Stimulated activated CD8-positive, alpha-beta memory T cell treated with anti-CD3 and anti-CD28 coated beads, Interleukin-7, amount 100 ng/mL, for 48 hours (primary cell): ENCODE results near the gene TPX2.
"Not testable (repeated sequence)": the region's sequence is repeated elsewhere in the genome, so short reads cannot be mapped to it uniquely, and the experiment has no call there.

Source experiments
- DNase-seq, 2 donors: peaks; one replicate each; pipeline ENCODE4 v3.0.0-alpha.2; 2020; ENCODE audit warnings: low read depth in 1 of 2; ENCODE audit errors: extremely low read depth in 1 of 2

The TPX2 gene

DNA sequence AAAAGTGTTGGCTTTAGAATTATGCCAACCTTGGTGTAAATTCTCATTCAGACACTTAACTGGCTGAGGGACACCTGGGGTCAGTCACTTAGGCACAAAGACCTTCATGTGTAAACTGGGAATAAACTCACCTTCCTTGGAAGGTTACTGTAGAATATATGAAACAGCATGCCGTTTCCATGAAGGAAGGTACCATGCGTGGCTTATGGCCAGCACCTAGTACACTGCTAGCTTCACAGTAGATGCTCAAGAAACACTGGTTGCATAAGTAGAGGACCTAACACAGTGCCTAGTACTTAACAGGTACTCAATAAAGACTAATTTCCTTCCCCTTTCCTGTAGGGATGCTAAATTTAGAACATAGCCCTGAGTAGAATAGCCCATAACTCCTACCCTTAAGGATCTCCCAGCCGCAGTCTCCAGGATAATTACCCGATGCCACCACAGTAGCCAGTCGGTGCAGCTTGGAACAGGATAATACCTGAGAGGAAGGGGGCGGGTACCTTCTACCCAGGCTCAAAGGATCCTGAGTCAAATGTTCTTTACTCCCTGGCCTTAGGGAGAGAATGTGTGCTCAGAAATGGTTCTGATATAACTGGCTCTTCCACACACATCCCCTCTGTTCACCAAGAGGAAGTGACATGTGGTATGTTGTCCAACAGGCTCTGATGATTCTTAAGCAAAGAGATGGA lies 20.0 kb upstream of the TPX2 start:
- DNase-seq: no peak

DNA sequence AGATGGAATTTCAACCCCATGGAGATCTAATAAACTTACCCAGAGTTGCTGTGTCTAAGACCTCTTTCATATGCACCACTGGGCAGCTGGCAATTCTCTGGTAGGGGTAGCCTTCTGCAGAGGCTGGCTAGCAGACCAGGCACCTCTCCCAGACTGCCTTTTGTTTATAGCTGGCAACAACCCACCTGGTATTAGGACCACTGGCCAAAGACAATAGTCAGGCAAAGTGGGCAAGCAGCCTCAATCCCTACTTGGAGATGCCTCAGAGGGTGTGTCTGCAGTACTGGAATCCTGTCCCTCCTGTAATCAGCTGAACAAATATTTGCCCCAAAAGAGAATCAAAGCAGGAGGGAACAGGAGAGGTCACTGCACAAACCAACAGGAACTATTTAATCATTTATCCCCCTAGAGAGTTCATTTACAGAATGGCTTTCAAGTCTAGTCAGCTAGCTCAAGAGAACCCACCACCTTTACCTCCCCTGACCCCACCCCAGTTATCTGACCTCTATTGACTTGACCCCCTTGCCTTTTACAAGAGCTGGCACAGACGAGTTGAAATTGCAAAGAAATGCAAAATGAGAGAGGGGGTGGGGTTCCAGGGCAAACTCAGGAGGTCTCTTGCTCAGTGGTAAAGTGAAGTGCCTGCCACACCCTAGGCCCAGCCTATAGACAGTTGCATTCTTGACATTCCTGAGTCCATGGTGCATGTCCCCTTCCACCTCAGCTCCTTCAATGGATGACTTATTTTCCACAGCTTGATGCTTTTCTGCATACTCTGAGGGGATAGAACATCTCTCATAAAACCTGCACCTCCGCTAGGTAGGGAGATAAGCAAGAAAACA lies 19.2 kb upstream of the TPX2 start:
- DNase-seq: no peak

DNA sequence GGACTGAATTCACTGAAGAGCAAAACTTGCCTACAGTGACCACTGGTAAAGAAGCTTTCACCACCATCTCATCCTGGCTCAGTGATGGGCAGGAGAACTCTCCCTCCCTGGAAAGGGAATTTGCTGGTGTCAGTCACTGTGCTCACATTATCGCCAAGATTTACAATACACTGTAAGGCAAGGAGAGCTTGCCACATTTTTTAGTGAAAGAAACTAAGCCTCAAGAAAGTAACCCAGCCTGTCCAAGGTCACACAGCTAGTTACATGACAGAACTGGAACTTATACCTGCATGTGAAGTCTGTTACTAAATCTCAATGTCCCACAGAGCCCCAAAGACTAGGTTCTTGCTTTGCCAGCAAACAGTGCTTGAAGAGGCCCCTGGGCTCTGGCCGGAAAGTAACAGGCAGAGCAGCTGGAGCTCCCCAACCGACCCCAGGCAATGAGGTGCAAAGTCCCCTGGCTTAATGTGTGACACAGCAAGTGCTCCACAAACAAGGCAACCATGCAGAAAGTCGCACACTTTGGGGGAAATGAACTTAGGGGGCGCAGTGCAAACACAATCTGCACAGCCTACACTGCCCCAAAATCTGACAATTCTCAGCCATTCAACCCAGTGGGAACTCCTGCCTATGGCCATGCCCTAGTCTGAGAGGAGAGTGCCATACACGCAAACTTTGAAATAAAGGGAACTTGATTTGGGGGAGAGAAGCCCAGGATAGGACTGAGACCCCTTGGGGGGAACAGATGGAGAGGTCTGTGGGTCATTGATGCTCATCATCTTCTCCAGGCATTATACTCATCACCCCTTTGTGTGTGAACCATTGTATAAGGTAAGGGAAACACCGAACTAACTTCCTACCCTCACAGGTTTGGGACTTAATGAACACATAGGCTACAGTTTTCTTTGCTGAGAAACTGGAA lies 18.3 kb upstream of the TPX2 start:
- no peak for DNase-seq

DNA sequence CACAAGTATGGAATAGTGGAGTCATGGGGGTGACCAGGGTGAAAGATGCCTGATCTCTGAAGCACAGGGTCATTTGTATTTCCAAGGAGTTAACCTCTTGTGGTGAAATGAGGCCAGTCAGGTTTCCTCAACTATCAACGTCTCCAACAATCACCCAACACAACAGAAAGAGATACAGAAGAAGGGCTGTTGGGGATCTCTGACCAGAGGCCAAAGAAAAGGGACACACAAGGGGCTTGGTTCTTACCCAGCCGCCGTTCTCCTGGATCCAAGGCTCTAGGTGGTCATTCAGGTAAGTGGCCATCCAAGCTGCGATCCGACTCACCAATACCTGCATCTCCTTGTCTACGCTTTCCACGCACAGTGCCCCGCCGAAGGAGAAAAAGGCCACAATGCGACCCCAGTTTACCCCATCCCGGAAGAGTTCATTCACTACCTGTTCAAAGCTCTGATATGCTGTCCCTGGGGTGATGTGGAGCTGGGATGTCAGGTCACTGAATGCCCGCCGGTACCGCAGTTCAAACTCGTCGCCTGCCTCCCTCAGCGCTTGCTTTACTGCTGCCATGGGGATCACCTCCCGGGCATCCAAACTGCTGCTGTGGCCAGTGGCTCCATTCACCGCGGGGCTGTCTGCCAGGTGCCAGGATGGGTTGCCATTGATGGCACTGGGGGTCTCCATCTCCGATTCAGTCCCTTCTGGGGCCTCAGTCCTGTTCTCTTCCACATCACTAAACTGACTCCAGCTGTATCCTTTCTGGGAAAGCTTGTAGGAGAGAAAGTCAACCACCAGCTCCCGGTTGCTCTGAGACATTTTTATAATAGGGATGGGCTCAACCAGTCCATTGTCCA lies 17.5 kb upstream of the TPX2 start:
- DNase-seq: no peak

DNA sequence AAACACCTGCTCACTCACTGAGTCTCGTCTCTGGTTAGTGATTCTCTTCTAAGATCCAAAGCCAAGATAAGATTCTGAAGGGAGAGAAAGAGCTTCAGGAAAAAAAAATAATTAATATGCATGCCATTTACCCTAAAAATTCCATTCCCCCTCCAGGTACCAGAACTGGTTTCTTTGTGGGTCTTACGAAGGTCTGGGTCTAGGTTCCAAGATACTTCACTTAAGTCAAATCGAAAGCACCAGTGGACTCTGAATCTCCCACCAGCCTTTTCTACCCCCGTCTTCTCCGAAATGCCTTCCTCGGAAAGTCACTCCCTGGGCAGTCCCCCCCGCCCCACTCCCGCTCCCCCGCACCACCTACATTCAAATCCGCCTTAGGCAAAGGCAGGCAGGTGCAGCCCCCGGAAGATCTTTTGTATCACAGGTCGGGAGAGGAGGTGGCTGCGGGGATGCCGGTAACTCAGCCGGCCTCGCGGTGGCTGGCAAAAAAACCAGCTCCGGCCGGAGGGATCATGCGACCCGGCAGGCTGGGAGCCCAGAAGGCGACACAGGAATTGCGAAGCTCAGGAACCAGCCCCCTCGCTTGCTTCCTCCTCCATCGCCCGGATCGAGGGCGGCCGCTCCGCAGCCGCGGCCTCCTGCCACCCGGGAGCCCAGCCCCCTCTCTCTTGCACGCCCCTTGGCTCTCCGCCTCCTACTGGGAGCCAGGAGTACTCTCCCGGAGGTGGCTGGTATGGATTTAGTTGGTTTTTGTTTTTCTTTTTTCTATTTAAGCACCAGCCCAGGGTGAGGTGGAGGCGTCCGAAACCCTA lies 16.6 kb upstream of the TPX2 start, which contains the start of gene BCL2L1:
TSS of gene BCL2L1 (minus strand) at position 612 of the 812 bp plus-strand sequence. CDS start 650 bp downstream, outside the sequence.
- DNase-seq: peak; percentile 69 to 86

DNA sequence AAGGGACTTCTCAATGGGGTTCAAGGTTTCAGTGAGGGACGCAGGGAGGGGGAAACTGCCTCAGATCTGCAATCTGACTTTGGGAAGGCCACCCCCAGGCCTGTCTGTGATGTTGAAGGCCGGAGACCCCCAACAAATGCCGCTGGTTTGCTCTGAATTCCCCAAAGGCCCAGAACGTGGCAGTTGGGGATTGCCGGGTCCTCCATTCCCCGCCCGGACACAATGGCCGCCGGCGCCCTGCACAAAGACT lies 16.1 kb upstream of the TPX2 start:
- DNase-seq: no peak

DNA sequence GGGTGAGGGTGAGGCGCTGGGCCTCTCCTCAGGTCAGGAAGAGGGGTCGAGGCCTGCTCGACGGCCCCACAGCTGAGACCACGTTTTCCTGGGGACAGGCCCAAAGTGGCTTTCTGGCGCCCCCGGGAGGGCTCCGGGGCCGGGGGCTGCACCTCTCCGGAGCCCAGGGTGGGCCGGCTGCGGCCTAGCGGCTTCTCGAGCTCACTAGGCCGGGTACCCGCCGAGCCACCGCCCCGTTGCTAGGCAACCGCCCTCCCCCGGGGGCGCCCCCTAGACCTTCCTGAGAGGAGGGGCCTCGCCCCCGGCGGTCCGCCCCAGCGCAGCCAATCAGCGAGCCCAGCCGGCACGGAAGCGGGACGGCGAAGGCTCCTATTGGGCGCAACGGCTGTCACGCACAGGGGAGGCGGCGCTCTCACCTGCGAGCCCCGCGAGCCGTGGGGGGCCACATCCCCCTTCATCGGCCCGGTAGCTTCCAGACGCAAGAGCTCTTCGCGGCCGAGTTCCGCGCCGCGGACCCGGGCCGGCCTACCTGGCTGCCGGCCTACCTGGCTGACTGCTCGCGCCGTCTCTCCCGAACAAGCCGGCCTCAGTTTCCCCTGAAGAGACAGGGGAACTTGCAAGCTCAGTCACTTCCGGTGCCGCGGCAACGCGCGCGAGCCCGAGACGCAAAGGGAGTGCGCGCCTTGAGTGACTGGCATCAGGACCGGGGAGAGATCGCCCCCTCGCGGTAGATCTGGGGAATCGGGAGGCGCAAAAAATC lies 15.6 kb upstream of the TPX2 start:
- DNase-seq: peak; percentile 97 to 98

DNA sequence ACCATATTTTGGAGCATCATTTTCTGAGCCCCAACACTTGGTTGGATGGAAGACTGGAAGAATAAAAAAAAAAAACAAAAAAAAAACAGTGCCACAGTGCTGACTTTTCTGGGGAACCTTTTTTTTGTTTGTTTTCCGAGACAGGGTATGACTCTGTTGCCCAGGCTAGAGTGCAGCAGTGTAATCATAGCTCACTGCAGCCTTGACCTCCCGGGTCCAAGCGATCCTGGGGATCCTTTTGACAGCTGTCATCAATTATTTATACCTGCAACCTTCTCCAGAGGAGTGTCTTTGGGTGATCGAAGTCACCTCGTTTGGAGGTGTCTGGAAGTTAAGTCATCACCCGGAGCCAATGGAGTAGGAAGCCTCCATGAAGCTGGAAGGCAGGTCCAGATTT lies 7.8 kb upstream of the TPX2 start:
- DNase-seq: no peak

DNA sequence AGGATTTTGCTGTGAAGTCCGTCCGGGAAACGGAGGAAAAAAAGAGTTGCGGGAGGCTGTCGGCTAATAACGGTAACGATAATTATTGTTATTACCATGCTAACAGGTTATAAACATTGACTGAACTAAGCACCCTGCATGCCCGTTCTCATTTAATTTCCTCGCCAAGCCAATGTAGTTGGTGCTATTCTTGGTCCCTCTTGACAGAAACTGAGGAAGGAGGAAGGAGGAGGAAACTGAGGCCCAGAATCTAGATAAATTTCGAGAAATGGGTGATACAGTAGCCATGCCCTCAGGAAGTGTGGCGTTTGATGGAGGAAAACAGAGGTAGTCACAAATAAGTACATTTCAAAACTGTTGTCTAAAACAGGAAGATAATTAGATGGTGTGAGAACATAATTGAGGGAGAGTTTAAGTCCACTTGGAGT lies 474 bp downstream of the TPX2 start:
- DNase-seq: no peak

DNA sequence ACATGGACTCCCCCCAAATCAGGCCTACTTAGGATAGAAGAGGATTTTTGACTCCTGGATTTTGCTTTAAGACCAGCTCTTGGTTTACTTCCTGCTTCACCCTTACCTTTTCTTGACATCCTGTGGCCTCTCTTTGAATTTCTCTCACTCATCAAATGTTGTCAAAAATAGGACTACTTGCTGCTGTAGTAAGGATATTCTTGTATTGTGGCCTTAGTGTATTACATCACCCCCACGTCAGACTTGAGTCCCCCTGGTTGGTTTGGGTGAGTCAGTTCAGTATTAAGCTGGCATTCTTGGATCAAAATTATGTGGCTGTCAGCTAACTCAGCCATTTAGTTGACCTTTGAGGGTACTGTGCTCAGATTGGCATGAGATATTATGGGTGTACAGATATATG lies 1.1 kb downstream of the TPX2 start:
- DNase-seq: no peak

DNA sequence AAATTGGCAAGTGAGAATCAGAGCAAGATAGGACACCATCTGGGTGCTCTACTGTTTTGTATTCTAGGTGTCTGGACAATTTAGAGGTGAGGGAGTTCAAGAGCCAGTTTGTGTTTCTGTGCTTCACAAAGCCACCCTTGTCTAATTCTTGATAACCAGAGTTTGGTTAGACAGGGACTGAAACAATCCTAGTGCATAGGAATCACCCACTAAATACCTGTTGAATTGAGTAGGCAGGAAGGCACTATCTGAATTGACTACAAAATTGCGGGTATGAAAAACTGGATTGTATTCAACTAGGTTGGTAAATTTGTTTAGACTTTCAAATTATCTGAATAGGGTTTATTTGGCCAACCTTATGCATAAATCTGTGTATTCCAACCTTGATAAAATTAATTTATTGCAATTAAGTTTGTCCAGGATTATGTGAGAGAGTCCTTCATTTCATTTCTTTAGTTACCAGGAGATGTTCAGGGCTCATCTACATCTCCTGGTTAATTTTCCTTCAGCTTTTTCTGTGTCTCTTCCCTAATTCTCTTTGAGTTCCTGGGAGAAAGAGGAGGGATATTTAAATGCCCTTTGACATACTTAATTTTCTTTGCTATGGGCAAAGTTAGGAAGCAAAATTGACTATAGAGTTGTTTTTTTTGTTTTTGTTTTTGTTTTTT lies 1.7 kb downstream of the TPX2 start:
- DNase-seq: no peak

DNA sequence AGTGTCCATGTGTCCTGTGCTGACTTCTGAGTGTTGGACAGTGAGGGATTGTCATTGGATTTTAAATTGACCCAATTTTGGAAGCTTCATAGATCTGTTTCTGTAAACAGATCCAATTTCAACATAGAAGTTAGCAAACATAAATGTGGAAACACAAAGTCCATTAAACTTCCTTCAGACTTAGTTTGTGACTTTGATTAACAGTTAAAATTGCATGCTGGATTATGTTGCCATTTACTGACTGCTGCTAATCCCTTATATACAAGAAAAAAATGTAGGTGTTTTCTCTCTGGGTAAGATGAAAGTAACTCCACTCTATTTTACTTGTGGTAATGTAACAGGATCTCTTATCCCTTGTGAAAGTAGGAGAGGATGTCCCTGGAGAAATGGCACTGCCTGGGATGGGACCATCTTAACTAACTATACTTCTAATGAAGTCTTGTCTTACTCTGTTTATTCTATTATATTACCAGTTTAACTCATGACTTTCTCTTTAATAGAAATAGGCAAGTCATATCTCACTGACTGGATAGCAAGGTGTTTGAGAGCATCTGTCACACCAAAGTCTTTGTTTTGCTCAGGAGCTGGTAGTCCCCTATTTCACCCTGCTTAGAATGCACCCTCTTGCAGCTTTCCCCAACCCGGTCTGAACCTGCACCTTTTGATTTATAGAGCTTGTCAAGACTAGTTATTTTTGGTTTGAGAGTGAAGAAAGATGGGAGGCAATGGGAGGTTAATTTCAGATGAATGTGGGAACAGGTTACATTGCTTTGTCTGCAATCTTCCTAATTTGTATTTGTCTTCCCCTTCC lies 7.2 kb downstream of the TPX2 start:
- DNase-seq: no peak

DNA sequence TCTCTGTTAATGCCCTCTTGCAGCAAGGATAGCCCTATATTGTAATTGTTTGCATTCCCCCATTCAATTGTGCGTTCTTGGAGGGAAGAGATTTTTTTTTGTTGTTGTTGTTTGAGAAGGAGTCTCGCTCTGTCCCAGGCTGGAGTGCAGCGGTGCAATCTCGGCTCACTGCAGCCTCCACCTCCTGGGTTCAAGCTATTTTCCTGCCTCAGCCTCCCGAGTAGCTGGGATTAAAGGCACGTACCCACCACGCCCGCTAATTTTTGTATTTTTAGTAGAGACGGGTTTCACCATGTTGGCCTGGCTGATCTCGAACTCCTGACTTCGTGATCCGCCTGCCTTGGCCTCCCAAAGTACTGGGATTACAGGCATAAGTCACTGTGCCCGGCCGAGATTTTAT lies 7.9 kb downstream of the TPX2 start:
- not testable (repeated sequence) for DNase-seq

DNA sequence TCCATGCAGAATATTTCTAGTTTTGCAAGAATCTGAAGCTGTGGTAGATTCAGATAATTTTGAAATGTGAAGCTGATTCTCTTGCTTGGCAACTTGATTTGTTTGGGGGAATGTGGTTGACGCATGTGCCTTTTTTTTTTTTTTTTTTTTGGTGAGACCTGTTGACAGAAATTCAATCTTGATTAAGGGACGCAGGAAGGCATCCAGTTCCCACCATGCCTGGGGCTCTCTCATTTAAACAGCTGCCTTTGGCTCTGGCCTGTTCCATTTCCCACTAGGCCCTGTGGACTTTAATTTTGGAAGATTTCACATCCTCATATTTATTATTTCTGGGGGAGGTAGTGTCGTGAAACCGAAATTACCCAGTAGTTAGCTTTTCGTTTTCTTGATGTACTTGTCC lies 8.6 kb downstream of the TPX2 start:
- DNase-seq: no peak

DNA sequence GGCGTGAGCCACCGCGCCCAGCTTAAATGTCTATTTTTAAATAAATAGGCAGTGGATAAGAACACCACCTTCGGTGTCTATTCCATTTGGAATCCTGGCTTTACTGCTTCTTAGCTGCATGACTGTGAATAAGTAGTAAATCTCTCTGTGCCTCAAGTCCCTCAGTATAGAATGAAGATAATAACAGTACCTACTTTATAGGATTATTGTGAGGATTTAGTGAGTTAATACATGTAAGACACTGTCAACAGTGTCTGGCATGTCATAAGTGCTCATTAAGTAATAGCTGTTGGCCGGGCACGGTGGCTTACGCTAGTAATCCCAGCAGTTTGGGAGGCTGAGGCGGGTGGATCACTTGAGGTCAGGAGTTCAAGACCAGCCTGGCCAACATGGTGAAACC lies 10.1 kb downstream of the TPX2 start:
- no peak for DNase-seq

DNA sequence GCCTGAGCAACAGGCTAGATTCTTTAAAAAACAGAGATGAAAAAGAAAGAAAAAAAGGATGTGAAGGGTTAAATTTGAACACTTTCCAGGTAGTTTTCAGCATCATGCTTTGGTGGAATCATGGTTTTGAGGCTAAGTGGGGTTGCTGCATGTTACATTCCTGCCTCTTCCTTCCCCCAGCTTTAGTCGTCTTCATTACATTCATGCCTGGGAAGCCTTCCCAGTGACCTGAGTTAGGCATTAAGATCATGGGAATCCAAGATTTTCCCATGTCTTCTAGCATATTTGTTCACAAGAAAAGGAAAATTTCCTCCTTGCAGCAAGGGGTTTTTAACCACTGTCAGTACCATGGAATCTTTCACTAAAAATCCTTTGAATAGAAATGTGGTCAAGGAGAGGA lies 12.0 kb downstream of the TPX2 start:
- no peak for DNase-seq

DNA sequence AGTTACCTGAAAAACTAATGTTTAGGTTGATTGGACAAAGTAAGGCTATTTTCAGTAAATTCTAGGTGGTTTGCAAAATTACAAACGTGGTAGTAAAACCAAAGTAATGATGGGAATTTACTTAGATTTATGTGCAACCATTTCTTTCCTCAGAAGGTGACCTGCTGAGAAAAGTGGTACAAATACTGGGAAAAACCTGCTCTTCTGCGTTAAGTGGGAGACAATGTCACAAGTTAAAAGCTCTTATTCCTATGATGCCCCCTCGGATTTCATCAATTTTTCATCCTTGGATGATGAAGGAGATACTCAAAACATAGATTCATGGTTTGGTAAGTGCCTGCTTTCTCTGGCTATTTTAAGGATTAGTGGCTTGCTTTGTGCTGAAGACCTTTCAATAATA lies 18.2 kb downstream of the TPX2 start:
- no peak for DNase-seq

DNA sequence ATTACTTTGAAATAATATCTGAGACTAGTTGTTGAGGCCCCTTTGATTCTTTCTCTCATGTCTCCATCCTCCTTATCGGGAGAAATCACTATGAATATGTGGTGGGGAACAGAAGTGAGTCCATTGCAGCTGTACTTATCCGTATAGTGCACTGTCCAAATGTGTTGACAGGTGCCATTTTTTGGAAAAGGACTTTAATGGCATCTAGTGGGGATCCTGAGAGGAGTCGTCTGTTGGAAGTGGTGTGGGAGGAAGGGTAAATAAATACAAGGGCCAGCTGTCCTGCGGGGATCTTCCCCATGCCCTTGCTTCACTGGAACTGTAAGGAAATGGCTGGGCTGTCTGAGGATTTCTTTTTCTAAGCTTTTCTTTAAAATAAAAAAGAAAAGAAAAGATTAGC lies 19.4 kb downstream of the TPX2 start:
- DNase-seq: no peak
